Medulla oblongata (tissue), 1 donor: ENCODE results near the gene GCFC2.

Experiments
- DNase-seq: peaks from one replicate; pipeline ENCODE4 v3.0.0-alpha.2; 2015; ENCODE audit errors: extremely low spot score

Gene GCFC2

GRCh38 chr2:75627902-75628504, 82.7 kb downstream of the GCFC2 start:
- DNase-seq, result peak; percentile 86

GRCh38 chr2:75622929-75623328, 87.8 kb downstream of the GCFC2 start:
- no peak for DNase-seq

- no peak for DNase-seq
Measured at GRCh38 chr2:75622500-75622899, 88.2 kb downstream of the GCFC2 start.

GRCh38 chr2:75621228-75621627, 89.5 kb downstream of the GCFC2 start:
- DNase-seq, result no peak

GRCh38 chr2:75619956-75620740, 90.6 kb downstream of the GCFC2 start:
- DNase-seq, result no peak

GRCh38 chr2:75616933-75617332, 93.8 kb downstream of the GCFC2 start:
- no peak for DNase-seq

GRCh38 chr2:75616406-75616805, 94.3 kb downstream of the GCFC2 start:
- no peak for DNase-seq

- no peak for DNase-seq
Measured at GRCh38 chr2:75614162-75614651, 96.5 kb downstream of the GCFC2 start.

GRCh38 chr2:75612862-75613243, 97.9 kb downstream of the GCFC2 start:
- DNase-seq, result no peak
